HCT116 (cell line): ENCODE data around the gene NLRP6. TPM values are rescaled to one million over a fixed set of nuclear protein-coding genes. Genes with fewer than 3 reads are reported as not detected.

ENCODE experiments used
- ATAC-seq: fragments of 200-7000 bp; cut with Tn5 transposase; 2 replicates; pipeline ENCODE4 v1.9.1; 2020; ENCODE audit warnings: mild to moderate bottlenecking, moderate library complexity
- BruUV-seq: library from RNA; stranded (reverse); fragments of 400-500 nt; replicated peaks from 2 replicates; lab custom pipeline; 2021; lab: Mats Ljungman, UMichigan
- CTCF ChIA-PET: fragments of 300-600 bp; sonication (Branson Sonifier 250); formaldehyde crosslinking; loops from one replicate; lab custom pipeline; 2021; ENCODE audit warnings: antibody characterized with exemption; lab: Charles Lee
- POLR2A ChIA-PET: fragments of 300-600, 350-600 bp; sonication (Branson Sonifier 250); formaldehyde crosslinking; loops from one replicate; lab custom pipeline; 2021; ENCODE audit warnings: antibody characterized with exemption; lab: Charles Lee
- RAD21 ChIA-PET, 2 experiments: fragments of 300-600 bp; sonication (Branson Sonifier 250); formaldehyde crosslinking; loops; one replicate each; lab custom pipeline; 2023; ENCODE audit warnings: low total read pairs in 2 of 2; ENCODE audit not compliant: uncharacterized antibody in 2 of 2, unreplicated experiment in 2 of 2, low non-redundant PET in 1 of 2; lab: Charles Lee
- DNase-seq: peaks from one replicate; pipeline ENCODE4 v3.0.0-alpha.2; 2010; ENCODE audit warnings: low read depth, low spot score
- H2AFZ ChIP-seq: fragments of 200-600 bp; shearing (Covaris generic), sonication (generic); 2 replicates; pipeline ENCODE4 v1.6.1; 2017; ENCODE audit warnings: low read depth, mixed run types, mixed read lengths, antibody characterized with exemption, low read length; ENCODE audit not compliant: poor library complexity, severe bottlenecking
- H3K27ac ChIP-seq: 2 replicates; pipeline ENCODE4 v1.5.1; 2012; ENCODE audit warnings: low read depth, low read length
- H3K27me3 ChIP-seq: fragments of 200-600 bp; sonication (generic); 2 replicates; pipeline ENCODE4 v1.6.1; 2016; ENCODE audit warnings: mixed run types, low read length, mixed read lengths; ENCODE audit not compliant: insufficient read depth
- H3K36me3 ChIP-seq, 2 experiments: fragments of 200-500 bp in 1 of 2; fragments of 200-600 bp in 1 of 2; sonication (Bioruptor generic) in 1 of 2; sonication (generic) in 1 of 2; 2 replicates each; pipeline versions ENCODE4 v1.5.1 to v1.6.1; 2014 to 2016; ENCODE audit warnings: low read length in 2 of 2, inconsistent platforms in 1 of 2, mixed read lengths in 1 of 2, mixed run types in 1 of 2; ENCODE audit not compliant: insufficient read depth in 2 of 2, control insufficient read depth in 1 of 2
- H3K4me1 ChIP-seq, 2 experiments: fragments of 200-600 bp in 1 of 2; sonication (generic) in 1 of 2; 2 replicates each; pipeline versions ENCODE4 v1.5.1 to v1.6.1; 2012 to 2017; ENCODE audit warnings: low read length in 2 of 2, inconsistent platforms in 1 of 2, mild to moderate bottlenecking in 1 of 2, mixed read lengths in 1 of 2, mixed run types in 1 of 2, moderate library complexity in 1 of 2; ENCODE audit not compliant: insufficient read depth in 2 of 2, control insufficient read depth in 1 of 2
- H3K4me2 ChIP-seq: fragments of 200-600 bp; sonication (generic); 2 replicates; pipeline ENCODE4 v1.6.1; 2017; ENCODE audit warnings: mixed run types, low read length, mixed read lengths
- H3K4me3 ChIP-seq, 2 experiments: fragments of 200-600 bp in 1 of 2; sonication (generic) in 1 of 2; replicated peaks in 1 of 2; 2 replicates each; pipeline ENCODE4 v1.5.1; 2011 to 2016; ENCODE audit warnings: low read length in 2 of 2, control low read depth in 1 of 2, low read depth in 1 of 2, mild to moderate bottlenecking in 1 of 2, mixed read lengths in 1 of 2, mixed run types in 1 of 2
- H3K79me2 ChIP-seq: fragments of 200-600 bp; sonication (generic); 2 replicates; pipeline ENCODE4 v1.6.1; 2017; ENCODE audit warnings: mild to moderate bottlenecking, mixed run types, low read length, moderate library complexity, mixed read lengths; ENCODE audit not compliant: insufficient read depth
- H3K9ac ChIP-seq: fragments of 200-600 bp; sonication (generic); 2 replicates; pipeline ENCODE4 v1.6.1; 2016; ENCODE audit warnings: low read length, mixed read lengths
- H3K9me2 ChIP-seq: fragments of 200-600 bp; sonication (generic), shearing (Covaris generic); 2 replicates; pipeline ENCODE4 v1.6.1; 2017; ENCODE audit warnings: mixed run types, mild to moderate bottlenecking, moderate library complexity; ENCODE audit not compliant: insufficient read depth
- H3K9me3 ChIP-seq, 2 experiments: fragments of 200-500 bp in 1 of 2; fragments of 200-600 bp in 1 of 2; sonication (Bioruptor generic) in 1 of 2; sonication (generic) in 1 of 2; 2 replicates each; pipeline ENCODE4 v1.6.1; 2014 to 2017; ENCODE audit warnings: low read length in 2 of 2, mixed read lengths in 2 of 2, inconsistent platforms in 1 of 2, low read depth in 1 of 2, mild to moderate bottlenecking in 1 of 2, mixed run types in 1 of 2, moderate library complexity in 1 of 2; ENCODE audit not compliant: control insufficient read depth in 1 of 2, insufficient read depth in 1 of 2
- H4K20me1 ChIP-seq: fragments of 200-600 bp; sonication (generic), shearing (Covaris generic); 2 replicates; pipeline ENCODE4 v1.6.1; 2017; ENCODE audit warnings: mixed run types, mild to moderate bottlenecking, moderate library complexity; ENCODE audit not compliant: insufficient read depth
- EGR1 ChIP-seq: IDR thresholded peaks from 2 replicates; pipeline ENCODE4 v1.6.1; 2012; ENCODE audit warnings: low read depth
- EZH2phosphoT487 ChIP-seq: fragments of 200-600 bp; IDR thresholded peaks from 2 replicates; pipeline ENCODE4 v1.6.1; 2018; ENCODE audit warnings: antibody characterized with exemption, borderline replicate concordance
- POLR2AphosphoS5 ChIP-seq: IDR thresholded peaks from 2 replicates; pipeline ENCODE4 v1.6.1; 2011; ENCODE audit warnings: mild to moderate bottlenecking, low read depth, low read length, moderate library complexity
- SIN3A ChIP-seq: IDR thresholded peaks from 2 replicates; pipeline ENCODE4 v1.6.1; 2012; ENCODE audit warnings: low read depth
- SRF ChIP-seq: IDR thresholded peaks from 2 replicates; pipeline ENCODE4 v1.6.1; 2012; ENCODE audit warnings: low read depth
- TCF7L2 ChIP-seq: IDR thresholded peaks from 2 replicates; pipeline ENCODE4 v1.7.0; 2011; ENCODE audit warnings: borderline replicate concordance, inconsistent platforms; ENCODE audit not compliant: insufficient read depth, insufficient read length; ENCODE audit errors: extremely low read depth
- ZFX ChIP-seq: fragments of 450-650 bp; IDR thresholded peaks from 2 replicates; pipeline ENCODE4 v1.6.1; 2017
- intact Hi-C: fragments of 100-400 bp; cut with micrococcal nuclease; formaldehyde crosslinking; loops from 2 replicates; pipeline ENCODE4 v1.10.0; 2022
- total RNA-seq: library from RNA; stranded (reverse); gene quantifications from one replicate; pipeline ENCODE4 v1.2.1, GENCODE V29; 2021; ENCODE audit not compliant: unreplicated experiment
- TF ChIP-seq, protein P1 (sequence below): IDR thresholded peaks from 2 replicates; pipeline ENCODE4 v1.6.1; 2012
- TF ChIP-seq, protein P2 (sequence below), 3 experiments: fragments of 200-600 bp in 1 of 3; sonication (generic) in 1 of 3; IDR thresholded peaks in 2 of 3; conservative IDR thresholded peaks in 1 of 3; 2 replicates each; pipeline ENCODE4 v1.5.1; 2012 to 2017; ENCODE audit warnings: low read depth in 2 of 3, low read length in 2 of 3, antibody characterized with exemption in 1 of 3, borderline replicate concordance in 1 of 3, control low read depth in 1 of 3, mild to moderate bottlenecking in 1 of 3, mixed read lengths in 1 of 3, mixed run types in 1 of 3, moderate library complexity in 1 of 3; ENCODE audit not compliant: insufficient read depth in 1 of 3

NLRP6 gene
- total RNA-seq, 1 experiment from 2014 or later, result not detected

DNA sequence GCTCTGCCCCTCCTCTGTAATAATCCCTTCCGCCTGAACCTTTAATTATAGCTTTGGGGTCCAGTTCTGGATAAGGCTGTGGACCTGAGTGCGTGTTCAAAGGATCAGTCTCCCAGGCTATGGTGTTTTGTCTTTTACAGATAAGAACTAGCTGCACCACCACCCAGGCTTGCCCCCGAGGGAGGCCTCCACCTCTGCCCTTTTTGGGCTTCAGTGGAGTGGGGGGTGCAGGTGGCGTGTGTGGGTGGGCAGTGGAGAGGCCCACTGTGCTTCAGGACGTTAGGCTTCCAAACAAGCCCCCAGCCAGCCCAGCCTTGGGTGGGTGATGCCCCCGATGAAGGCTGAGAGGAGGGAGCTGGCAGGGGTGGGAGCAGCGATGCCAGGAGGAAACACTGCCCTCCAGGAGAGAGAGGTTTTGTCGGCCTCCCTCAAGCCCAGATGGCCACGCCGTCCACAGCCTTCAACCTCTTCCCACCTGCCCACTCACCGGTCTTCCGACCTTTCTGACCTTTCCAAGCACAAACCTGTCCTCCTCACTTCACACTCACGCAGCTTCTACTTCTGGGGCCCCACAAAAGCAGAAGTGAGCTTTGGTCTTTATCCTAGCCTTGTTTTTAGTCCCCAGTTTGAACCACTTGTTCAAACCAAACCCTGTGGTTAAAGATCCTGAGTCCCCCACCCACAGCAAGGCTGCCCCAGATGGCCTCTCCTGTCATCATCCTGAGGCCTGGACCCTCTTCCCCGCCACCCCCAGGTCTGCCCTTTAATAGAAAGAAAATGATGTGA lies 21.1 kb upstream of the NLRP6 start:
- ChIA-PET CTCF (no interaction called here), POLR2A (no interaction called here), RAD21 (no interaction called here)
- Histone ChIP-seq H3K9me3 (no peaks in the 10 kb centered on the region), H3K27ac (no peak overlapping the region), H3K36me3 (peaks cover 10 to 15% of the 10 kb centered on the region in 2 experiments; a peak in 3 of 4 replicates), H4K20me1 (no peaks in the 10 kb centered on the region), H3K4me1 (no peaks in the 10 kb centered on the region), H3K4me3 (no peak overlapping the region), H2AFZ (no peak overlapping the region), H3K27me3 (no peaks in the 10 kb centered on the region), H3K4me2 (no peak overlapping the region), H3K9me2 (no peaks in the 10 kb centered on the region), H3K9ac (no peak overlapping the region), H3K79me2 (no peaks in the 10 kb centered on the region)
- ATAC-seq, result no peak
- no TSS peak for BruUV-seq
- TF ChIP-seq TCF7L2, result no peak
- TF ChIP-seq SRF, result no peak
- TF ChIP-seq EZH2phosphoT487, result no peak
- no peak for TF ChIP-seq SIN3A
- no peak for TF ChIP-seq ZFX
- no peak for TF ChIP-seq POLR2AphosphoS5
- TF ChIP-seq EGR1, result no peak
- TF ChIP-seq, protein P1, sequence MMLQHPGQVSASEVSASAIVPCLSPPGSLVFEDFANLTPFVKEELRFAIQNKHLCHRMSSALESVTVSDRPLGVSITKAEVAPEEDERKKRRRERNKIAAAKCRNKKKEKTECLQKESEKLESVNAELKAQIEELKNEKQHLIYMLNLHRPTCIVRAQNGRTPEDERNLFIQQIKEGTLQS, result no peak
- TF ChIP-seq, protein P2, sequence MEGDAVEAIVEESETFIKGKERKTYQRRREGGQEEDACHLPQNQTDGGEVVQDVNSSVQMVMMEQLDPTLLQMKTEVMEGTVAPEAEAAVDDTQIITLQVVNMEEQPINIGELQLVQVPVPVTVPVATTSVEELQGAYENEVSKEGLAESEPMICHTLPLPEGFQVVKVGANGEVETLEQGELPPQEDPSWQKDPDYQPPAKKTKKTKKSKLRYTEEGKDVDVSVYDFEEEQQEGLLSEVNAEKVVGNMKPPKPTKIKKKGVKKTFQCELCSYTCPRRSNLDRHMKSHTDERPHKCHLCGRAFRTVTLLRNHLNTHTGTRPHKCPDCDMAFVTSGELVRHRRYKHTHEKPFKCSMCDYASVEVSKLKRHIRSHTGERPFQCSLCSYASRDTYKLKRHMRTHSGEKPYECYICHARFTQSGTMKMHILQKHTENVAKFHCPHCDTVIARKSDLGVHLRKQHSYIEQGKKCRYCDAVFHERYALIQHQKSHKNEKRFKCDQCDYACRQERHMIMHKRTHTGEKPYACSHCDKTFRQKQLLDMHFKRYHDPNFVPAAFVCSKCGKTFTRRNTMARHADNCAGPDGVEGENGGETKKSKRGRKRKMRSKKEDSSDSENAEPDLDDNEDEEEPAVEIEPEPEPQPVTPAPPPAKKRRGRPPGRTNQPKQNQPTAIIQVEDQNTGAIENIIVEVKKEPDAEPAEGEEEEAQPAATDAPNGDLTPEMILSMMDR (IDR thresholded peaks at IDR 0.05 in 2 of 3, conservative IDR thresholded peaks at IDR 0.05 in 1 of 3; ENCODE audit: borderline replicate concordance in 1 of 3, insufficient read depth in 1 of 3, low read depth in 2 of 3, low read length in 2 of 3), result no peak
- no peak for DNase-seq
- intact Hi-C loops, result no loop called here
